DOHH2 (cell line): Measurements from ENCODE around the gene PGAP3.

Experiments
- H3F3A ChIP-seq: fragments of 200-600 bp; sonication (generic), shearing (Covaris generic); 2 replicates; pipeline ENCODE4 v1.6.0; 2016; ENCODE audit warnings: antibody characterized with exemption, mild to moderate bottlenecking; ENCODE audit not compliant: control insufficient read depth, insufficient read depth
- H3K27ac ChIP-seq: fragments of 200-600 bp; sonication (generic); 2 replicates; pipeline ENCODE4 v1.5.1; 2014; ENCODE audit warnings: low read depth, mild to moderate bottlenecking, low read length, moderate library complexity
- H3K27me3 ChIP-seq: fragments of 200-600 bp; sonication (generic); 2 replicates; pipeline ENCODE4 v1.6.1; 2014; ENCODE audit warnings: mild to moderate bottlenecking, low read length, mixed read lengths; ENCODE audit not compliant: control insufficient read depth
- H3K36me3 ChIP-seq: fragments of 200-600 bp; sonication (generic); 2 replicates; pipeline ENCODE4 v1.6.1; 2014; ENCODE audit warnings: mild to moderate bottlenecking, low read length, moderate library complexity, mixed read lengths; ENCODE audit not compliant: control insufficient read depth
- H3K4me1 ChIP-seq: fragments of 200-600 bp; sonication (generic); 2 replicates; pipeline ENCODE4 v1.6.1; 2014; ENCODE audit warnings: mild to moderate bottlenecking, low read length, mixed read lengths; ENCODE audit not compliant: control insufficient read depth
- H3K4me2 ChIP-seq: fragments of 200-600 bp; sonication (generic); 2 replicates; pipeline ENCODE4 v1.6.0; 2014; ENCODE audit warnings: mild to moderate bottlenecking, low read length, moderate library complexity
- H3K4me3 ChIP-seq: fragments of 200-600 bp; sonication (generic); 2 replicates; pipeline ENCODE4 v1.5.1; 2014; ENCODE audit warnings: mild to moderate bottlenecking, low read length, mixed read lengths
- H3K79me2 ChIP-seq: fragments of 200-600 bp; sonication (generic); 2 replicates; pipeline ENCODE4 v1.6.1; 2014; ENCODE audit warnings: mild to moderate bottlenecking, low read length, mixed read lengths; ENCODE audit not compliant: control insufficient read depth
- H3K9me2 ChIP-seq: fragments of 200-600 bp; sonication (generic); replicated peaks from 2 replicates; pipeline ENCODE4 v1.6.1; 2014; ENCODE audit warnings: mild to moderate bottlenecking, low read length, mixed read lengths; ENCODE audit not compliant: control insufficient read depth
- H3K9me3 ChIP-seq: fragments of 200-600 bp; sonication (generic); 2 replicates; pipeline ENCODE4 v1.6.1; 2014; ENCODE audit warnings: antibody characterized with exemption, low read length, mixed read lengths; ENCODE audit not compliant: control insufficient read depth, insufficient read depth
- H4K20me1 ChIP-seq: fragments of 200-600 bp; sonication (generic); 2 replicates; pipeline ENCODE4 v1.6.0; 2014; ENCODE audit warnings: low read depth, mild to moderate bottlenecking, antibody characterized with exemption, low read length, moderate library complexity; ENCODE audit not compliant: control insufficient read depth, insufficient read depth
- CTCF ChIP-seq: fragments of 200-600 bp; sonication (generic); IDR thresholded peaks from one replicate; pipeline ENCODE4 v1.5.1; 2014; ENCODE audit warnings: antibody characterized with exemption, mild to moderate bottlenecking, low read depth, low read length; ENCODE audit not compliant: poor library complexity, severe bottlenecking
- EZH2phosphoT487 ChIP-seq: fragments of 200-600 bp; sonication (generic); IDR thresholded peaks from 2 replicates; pipeline ENCODE4 v1.6.1; 2017; ENCODE audit warnings: borderline replicate concordance, mild to moderate bottlenecking, antibody characterized with exemption, low read length, moderate library complexity, mixed read lengths

Gene PGAP3

GRCh38 chr17:39627047-39627711, 60.7 kb downstream of the PGAP3 start:
- H3K4me1 ChIP-seq: peaks cover 18% of the 10 kb centered on the region
- TF ChIP-seq CTCF (no peak), EZH2phosphoT487 (no peak)

GRCh38 chr17:39626171-39627046, 61.4 kb downstream of the PGAP3 start, which contains the start of gene PPP1R1B:
Gene PPP1R1B (plus strand): TSS chr17:39626952. CDS start chr17:39627393, 441 bp downstream.
- Histone ChIP-seq H3F3A (no peaks in the 10 kb centered on the region), H3K27ac (no peak within 1 kb of the TSS), H3K36me3 (no peaks in the 10 kb centered on the region), H3K9me3 (no peaks in the 10 kb centered on the region), H3K9me2 (no peaks in the 10 kb centered on the region), H3K79me2 (no peaks in the 10 kb centered on the region), H3K4me1 (peaks cover 21% of the 10 kb centered on the region), H4K20me1 (no peaks in the 10 kb centered on the region), H3K4me2 (no peak within 1 kb of the TSS), H3K4me3 (no peak within 1 kb of the TSS), H3K27me3 (peaks cover 19% of the 10 kb centered on the region)
- TF ChIP-seq CTCF (no peak), EZH2phosphoT487 (no peak)

More at GRCh38 chr17:39627047-39627711, 60.7 kb downstream of the PGAP3 start:
- H3K36me3 ChIP-seq: no peaks in the 10 kb centered on the region
- H3K27ac ChIP-seq: no peak overlapping the region
- no peaks in the 10 kb centered on the region for H3F3A ChIP-seq
- H3K4me2 ChIP-seq: no peak overlapping the region
- H3K9me2 ChIP-seq: no peaks in the 10 kb centered on the region
- no peaks in the 10 kb centered on the region for H3K9me3 ChIP-seq
- no peak overlapping the region for H3K4me3 ChIP-seq
- no peaks in the 10 kb centered on the region for H4K20me1 ChIP-seq
- peaks cover 19% of the 10 kb centered on the region for H3K27me3 ChIP-seq
- no peaks in the 10 kb centered on the region for H3K79me2 ChIP-seq

GRCh38 chr17:39625198-39625785, 62.6 kb downstream of the PGAP3 start:
- Histone ChIP-seq H3K79me2 (no peaks in the 10 kb centered on the region), H3K4me1 (peaks cover 21% of the 10 kb centered on the region), H3K9me2 (no peaks in the 10 kb centered on the region), H3K36me3 (no peaks in the 10 kb centered on the region), H4K20me1 (no peaks in the 10 kb centered on the region), H3K4me3 (no peak overlapping the region), H3K4me2 (no peak overlapping the region), H3K9me3 (no peaks in the 10 kb centered on the region), H3K27ac (no peak overlapping the region), H3F3A (no peaks in the 10 kb centered on the region), H3K27me3 (peaks cover 19% of the 10 kb centered on the region)
- no peak for TF ChIP-seq EZH2phosphoT487
